Liver (tissue), 9 donors: ENCODE results near the gene CD33. TPM values are rescaled to one million over a fixed set of nuclear protein-coding genes. Genes with fewer than 3 reads are reported as not detected.

Source experiments
- DNase-seq: peaks from one replicate; pipeline ENCODE4 v3.0.0-alpha.2; 2017; ENCODE audit warnings: low spot score
- H3K27ac ChIP-seq, 2 donors: one replicate each; pipeline ENCODE4 v1.7.0; 2013; ENCODE audit warnings: inconsistent platforms in 2 of 2, low read length in 2 of 2, control low read depth in 1 of 2, low read depth in 1 of 2, mild to moderate bottlenecking in 1 of 2
- H3K27me3 ChIP-seq, 4 donors: one replicate each; pipeline versions ENCODE4 v1.6.1 to v1.7.0; 2013; ENCODE audit warnings: low read length in 3 of 4, inconsistent platforms in 1 of 4, mild to moderate bottlenecking in 1 of 4, moderate library complexity in 1 of 4; ENCODE audit not compliant: control insufficient read depth in 4 of 4, insufficient read depth in 4 of 4
- H3K36me3 ChIP-seq, 4 donors: one replicate each; pipeline versions ENCODE4 v1.6.1 to v1.7.0; 2013; ENCODE audit warnings: low read length in 3 of 4, mild to moderate bottlenecking in 3 of 4, low read depth in 1 of 4, moderate library complexity in 1 of 4; ENCODE audit not compliant: control insufficient read depth in 4 of 4, insufficient read depth in 3 of 4
- H3K4me1 ChIP-seq, 4 donors: one replicate each; pipeline versions ENCODE4 v1.6.1 to v1.7.0; 2013; ENCODE audit warnings: low read length in 3 of 4, mild to moderate bottlenecking in 3 of 4, moderate library complexity in 1 of 4; ENCODE audit not compliant: control insufficient read depth in 4 of 4, insufficient read depth in 4 of 4
- H3K4me3 ChIP-seq, 3 donors: one replicate each; pipeline versions ENCODE4 v1.6.1 to v1.7.0; 2013; ENCODE audit warnings: low read length in 3 of 3, control low read depth in 1 of 3, low read depth in 1 of 3, mild to moderate bottlenecking in 1 of 3
- H3K9ac ChIP-seq, 2 donors: one replicate each; pipeline ENCODE4 v1.7.0; 2013; ENCODE audit warnings: low read length in 2 of 2, mild to moderate bottlenecking in 2 of 2, moderate library complexity in 2 of 2, control low read depth in 1 of 2, low read depth in 1 of 2
- H3K9me3 ChIP-seq, 4 donors: one replicate each; pipeline versions ENCODE4 v1.6.1 to v1.7.0; 2013; ENCODE audit warnings: low read length in 3 of 4; ENCODE audit not compliant: control insufficient read depth in 4 of 4
- ATF3 ChIP-seq: IDR thresholded peaks from 2 replicates; pipeline ENCODE4 v1.6.1; 2016; ENCODE audit warnings: antibody characterized with exemption
- EGR1 ChIP-seq, 2 donors: IDR thresholded peaks; 2 replicates each; pipeline ENCODE4 v1.6.1; 2016 to 2018; ENCODE audit warnings: antibody characterized with exemption in 2 of 2, low read depth in 2 of 2
- FOXA1 ChIP-seq: IDR thresholded peaks from 2 replicates; pipeline ENCODE4 v1.6.1; 2016; ENCODE audit warnings: antibody characterized with exemption
- FOXA2 ChIP-seq: IDR thresholded peaks from 2 replicates; pipeline ENCODE4 v1.6.1; 2016; ENCODE audit warnings: antibody characterized with exemption
- GABPA ChIP-seq, 2 donors: IDR thresholded peaks in 1 of 2; conservative IDR thresholded peaks in 1 of 2; 2 replicates each; pipeline ENCODE4 v1.6.1; 2016; ENCODE audit warnings: antibody characterized with exemption in 2 of 2, mild to moderate bottlenecking in 1 of 2, moderate library complexity in 1 of 2
- HNF4A ChIP-seq, 2 donors: conservative IDR thresholded peaks; 2 replicates each; pipeline ENCODE4 v1.6.1; 2016; ENCODE audit warnings: antibody characterized with exemption in 2 of 2, mild to moderate bottlenecking in 2 of 2
- HNF4G ChIP-seq: IDR thresholded peaks from 2 replicates; pipeline ENCODE4 v1.6.1; 2016; ENCODE audit warnings: antibody characterized with exemption
- JUND ChIP-seq, 2 donors: IDR thresholded peaks; 2 replicates each; pipeline ENCODE4 v1.6.1; 2016; ENCODE audit warnings: antibody characterized with exemption in 2 of 2
- MAX ChIP-seq: IDR thresholded peaks from 2 replicates; pipeline ENCODE4 v1.6.1; 2016; ENCODE audit warnings: antibody characterized with exemption
- NR2F2 ChIP-seq: IDR thresholded peaks from 2 replicates; pipeline ENCODE4 v1.6.1; 2016; ENCODE audit warnings: antibody characterized with exemption
- RAD21 ChIP-seq, 2 donors: IDR thresholded peaks; 2 replicates each; pipeline ENCODE4 v1.6.1; 2016; ENCODE audit warnings: antibody characterized with exemption in 2 of 2, mild to moderate bottlenecking in 2 of 2
- RXRA ChIP-seq, 2 donors: IDR thresholded peaks; 2 replicates each; pipeline ENCODE4 v1.6.1; 2017 to 2018; ENCODE audit warnings: antibody characterized with exemption in 2 of 2, mild to moderate bottlenecking in 1 of 2
- SP1 ChIP-seq: IDR thresholded peaks from 2 replicates; pipeline ENCODE4 v1.6.1; 2018; ENCODE audit warnings: antibody characterized with exemption, mild to moderate bottlenecking
- TAF1 ChIP-seq: conservative IDR thresholded peaks from 2 replicates; pipeline ENCODE4 v1.6.1; 2016; ENCODE audit warnings: antibody characterized with exemption, mild to moderate bottlenecking
- YY1 ChIP-seq: IDR thresholded peaks from 2 replicates; pipeline ENCODE4 v1.6.1; 2016; ENCODE audit warnings: antibody characterized with exemption, mild to moderate bottlenecking
- WGBS: extraction: QIAGEN DNeasy Blood & Tissue Kit; methylation state at CpG from one replicate; pipeline ENCODE4 v1.1.7; 2013; 5-methylcytosine and 5-hydroxymethylcytosine counted together
- polyA plus RNA-seq, 2 donors: library from polyadenylated mRNA; stranded (reverse) in 1 of 2; unstranded in 1 of 2; fragments of 200-250 nt in 1 of 2; fragments of >200 nt in 1 of 2; fragmentation: Nextera tagmentation in 1 of 2; extraction: Ambion mirVana in 1 of 2; gene quantifications; one replicate each; pipeline versions ENCODE4 v1.2.1 to v1.2.3, GENCODE V29; 2013 to 2015
- total RNA-seq, 2 donors: library from RNA; depleted of rRNA; stranded (reverse); fragments of >200 nt; gene quantifications; one replicate each; pipeline ENCODE4 v1.2.3, GENCODE V29; 2014
- TF ChIP-seq, protein P1 (sequence below): fragments of 150-350 bp; IDR thresholded peaks from 2 replicates; pipeline ENCODE4 v1.5.1; 2017; ENCODE audit warnings: improper control_type of control experiment, low read depth, low read length; ENCODE audit not compliant: missing input control
- TF ChIP-seq, protein P2 (sequence below): IDR thresholded peaks from 2 replicates; pipeline ENCODE4 v1.6.1; 2016; ENCODE audit warnings: antibody characterized with exemption, mild to moderate bottlenecking
- TF ChIP-seq, protein P3 (sequence below): IDR thresholded peaks from 2 replicates; pipeline ENCODE4 v1.6.1; 2016; ENCODE audit warnings: antibody characterized with exemption
- donor health status: healthy.
- donor health status: healthy.
- donor health status: healthy.
- donor health status: healthy.
- donor health status: healthy.

CD33 gene
- total and polyA plus RNA-seq, 4 donors, result 1.3 to 5.1 (median 3.8) TPM

DNA sequence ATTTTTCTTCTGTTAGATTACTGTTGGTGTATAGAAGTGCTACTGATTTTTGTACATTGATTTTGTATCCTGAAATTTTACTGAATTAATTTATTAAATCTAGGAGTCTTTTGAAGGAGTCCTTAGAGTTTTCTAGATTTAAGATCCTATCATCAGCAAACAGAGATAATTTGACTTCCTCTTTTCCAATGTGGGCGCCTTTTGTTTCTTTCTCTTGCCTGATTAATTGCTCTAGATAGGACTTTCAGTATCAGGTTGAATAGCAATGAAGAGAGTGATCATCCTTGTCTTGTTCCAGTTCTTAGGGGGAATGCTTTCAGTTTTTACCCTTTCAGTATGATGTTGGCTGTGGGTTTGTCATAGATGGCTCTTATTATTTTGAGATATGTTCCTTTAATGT is 5.6 kb upstream of the CD33 start:
- Histone ChIP-seq H3K9ac (no peak overlapping the region), H3K9me3 (peaks cover 0 to 3% (median 1%) of the 10 kb centered on the region in 4 donors), H3K4me3 (no peak overlapping the region), H3K4me1 (no peaks in the 10 kb centered on the region), H3K27me3 (no peaks in the 10 kb centered on the region), H3K36me3 (no peaks in the 10 kb centered on the region), H3K27ac (no peak overlapping the region)
- 56% methylated on average over 1 of the region's 1 CpG for WGBS
- no peak for DNase-seq
- TF ChIP-seq, protein P1, sequence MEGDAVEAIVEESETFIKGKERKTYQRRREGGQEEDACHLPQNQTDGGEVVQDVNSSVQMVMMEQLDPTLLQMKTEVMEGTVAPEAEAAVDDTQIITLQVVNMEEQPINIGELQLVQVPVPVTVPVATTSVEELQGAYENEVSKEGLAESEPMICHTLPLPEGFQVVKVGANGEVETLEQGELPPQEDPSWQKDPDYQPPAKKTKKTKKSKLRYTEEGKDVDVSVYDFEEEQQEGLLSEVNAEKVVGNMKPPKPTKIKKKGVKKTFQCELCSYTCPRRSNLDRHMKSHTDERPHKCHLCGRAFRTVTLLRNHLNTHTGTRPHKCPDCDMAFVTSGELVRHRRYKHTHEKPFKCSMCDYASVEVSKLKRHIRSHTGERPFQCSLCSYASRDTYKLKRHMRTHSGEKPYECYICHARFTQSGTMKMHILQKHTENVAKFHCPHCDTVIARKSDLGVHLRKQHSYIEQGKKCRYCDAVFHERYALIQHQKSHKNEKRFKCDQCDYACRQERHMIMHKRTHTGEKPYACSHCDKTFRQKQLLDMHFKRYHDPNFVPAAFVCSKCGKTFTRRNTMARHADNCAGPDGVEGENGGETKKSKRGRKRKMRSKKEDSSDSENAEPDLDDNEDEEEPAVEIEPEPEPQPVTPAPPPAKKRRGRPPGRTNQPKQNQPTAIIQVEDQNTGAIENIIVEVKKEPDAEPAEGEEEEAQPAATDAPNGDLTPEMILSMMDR, result no peak
- TF ChIP-seq RAD21 (IDR thresholded peaks at IDR 0.05) (no peak), FOXA2 (no peak), YY1 (no peak), ATF3 (no peak), MAX (no peak), RXRA (IDR thresholded peaks at IDR 0.05) (no peak), GABPA (IDR thresholded peaks at IDR 0.05 in 1 of 2, conservative IDR thresholded peaks at IDR 0.05 in 1 of 2) (no peak), HNF4G (no peak), FOXA1 (no peak), SP1 (no peak), EGR1 (IDR thresholded peaks at IDR 0.05; ENCODE audit: low read depth in 2 of 2) (no peak), JUND (IDR thresholded peaks at IDR 0.05) (no peak), NR2F2 (no peak)
- TF ChIP-seq, protein P2, sequence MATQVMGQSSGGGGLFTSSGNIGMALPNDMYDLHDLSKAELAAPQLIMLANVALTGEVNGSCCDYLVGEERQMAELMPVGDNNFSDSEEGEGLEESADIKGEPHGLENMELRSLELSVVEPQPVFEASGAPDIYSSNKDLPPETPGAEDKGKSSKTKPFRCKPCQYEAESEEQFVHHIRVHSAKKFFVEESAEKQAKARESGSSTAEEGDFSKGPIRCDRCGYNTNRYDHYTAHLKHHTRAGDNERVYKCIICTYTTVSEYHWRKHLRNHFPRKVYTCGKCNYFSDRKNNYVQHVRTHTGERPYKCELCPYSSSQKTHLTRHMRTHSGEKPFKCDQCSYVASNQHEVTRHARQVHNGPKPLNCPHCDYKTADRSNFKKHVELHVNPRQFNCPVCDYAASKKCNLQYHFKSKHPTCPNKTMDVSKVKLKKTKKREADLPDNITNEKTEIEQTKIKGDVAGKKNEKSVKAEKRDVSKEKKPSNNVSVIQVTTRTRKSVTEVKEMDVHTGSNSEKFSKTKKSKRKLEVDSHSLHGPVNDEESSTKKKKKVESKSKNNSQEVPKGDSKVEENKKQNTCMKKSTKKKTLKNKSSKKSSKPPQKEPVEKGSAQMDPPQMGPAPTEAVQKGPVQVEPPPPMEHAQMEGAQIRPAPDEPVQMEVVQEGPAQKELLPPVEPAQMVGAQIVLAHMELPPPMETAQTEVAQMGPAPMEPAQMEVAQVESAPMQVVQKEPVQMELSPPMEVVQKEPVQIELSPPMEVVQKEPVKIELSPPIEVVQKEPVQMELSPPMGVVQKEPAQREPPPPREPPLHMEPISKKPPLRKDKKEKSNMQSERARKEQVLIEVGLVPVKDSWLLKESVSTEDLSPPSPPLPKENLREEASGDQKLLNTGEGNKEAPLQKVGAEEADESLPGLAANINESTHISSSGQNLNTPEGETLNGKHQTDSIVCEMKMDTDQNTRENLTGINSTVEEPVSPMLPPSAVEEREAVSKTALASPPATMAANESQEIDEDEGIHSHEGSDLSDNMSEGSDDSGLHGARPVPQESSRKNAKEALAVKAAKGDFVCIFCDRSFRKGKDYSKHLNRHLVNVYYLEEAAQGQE, result no peak
- TF ChIP-seq, protein P3, sequence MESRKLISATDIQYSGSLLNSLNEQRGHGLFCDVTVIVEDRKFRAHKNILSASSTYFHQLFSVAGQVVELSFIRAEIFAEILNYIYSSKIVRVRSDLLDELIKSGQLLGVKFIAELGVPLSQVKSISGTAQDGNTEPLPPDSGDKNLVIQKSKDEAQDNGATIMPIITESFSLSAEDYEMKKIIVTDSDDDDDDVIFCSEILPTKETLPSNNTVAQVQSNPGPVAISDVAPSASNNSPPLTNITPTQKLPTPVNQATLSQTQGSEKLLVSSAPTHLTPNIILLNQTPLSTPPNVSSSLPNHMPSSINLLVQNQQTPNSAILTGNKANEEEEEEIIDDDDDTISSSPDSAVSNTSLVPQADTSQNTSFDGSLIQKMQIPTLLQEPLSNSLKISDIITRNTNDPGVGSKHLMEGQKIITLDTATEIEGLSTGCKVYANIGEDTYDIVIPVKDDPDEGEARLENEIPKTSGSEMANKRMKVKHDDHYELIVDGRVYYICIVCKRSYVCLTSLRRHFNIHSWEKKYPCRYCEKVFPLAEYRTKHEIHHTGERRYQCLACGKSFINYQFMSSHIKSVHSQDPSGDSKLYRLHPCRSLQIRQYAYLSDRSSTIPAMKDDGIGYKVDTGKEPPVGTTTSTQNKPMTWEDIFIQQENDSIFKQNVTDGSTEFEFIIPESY, result no peak

- Histone ChIP-seq H3K9ac (no peak overlapping the region), H3K9me3 (peaks cover 0 to 2% (median under 1%) of the 10 kb centered on the region in 4 donors), H3K4me3 (no peak overlapping the region), H3K27me3 (no peaks in the 10 kb centered on the region), H3K4me1 (peaks cover 0 to 2% (median 0%) of the 10 kb centered on the region in 4 donors), H3K27ac (no peak overlapping the region), H3K36me3 (no peaks in the 10 kb centered on the region)
- WGBS, result 61% methylated on average over 1 of the region's 1 CpG
- DNase-seq, result no peak
- TF ChIP-seq TAF1 (no peak), MAX (no peak), FOXA2 (no peak), GABPA (IDR thresholded peaks at IDR 0.05 in 1 of 2, conservative IDR thresholded peaks at IDR 0.05 in 1 of 2) (no peak), HNF4A (conservative IDR thresholded peaks at IDR 0.05) (no peak), JUND (IDR thresholded peaks at IDR 0.05) (no peak)
- TF ChIP-seq, protein P3, result no peak
Measured at GRCh38 chr19:51219971-51220370, 4.9 kb upstream of the CD33 start.
